Gastroesophageal sphincter (tissue), 3 donors: ENCODE data around the gene TYW1.
"Not testable (repeated sequence)": the region's sequence is repeated elsewhere in the genome, so short reads cannot be mapped to it uniquely, and the experiment has no call there.

Experiments used
- POLR2A ChIP-seq, 2 donors: fragments of 450-650 bp; IDR thresholded peaks; one replicate each; pipeline ENCODE4 v1.6.1; 2017; ENCODE audit warnings: antibody characterized with exemption in 2 of 2, mild to moderate bottlenecking in 2 of 2, moderate library complexity in 1 of 2
- TF ChIP-seq, protein P1 (sequence below), 4 experiments: fragments of 200-600 bp in 2 of 4; fragments of 450-650 bp in 2 of 4; sonication (generic) in 1 of 4; IDR thresholded peaks; one replicate each; pipeline ENCODE4 v1.5.1; 2017 to 2019; ENCODE audit warnings: antibody characterized with exemption in 4 of 4, mild to moderate bottlenecking in 2 of 4, moderate library complexity in 2 of 4

DNA sequence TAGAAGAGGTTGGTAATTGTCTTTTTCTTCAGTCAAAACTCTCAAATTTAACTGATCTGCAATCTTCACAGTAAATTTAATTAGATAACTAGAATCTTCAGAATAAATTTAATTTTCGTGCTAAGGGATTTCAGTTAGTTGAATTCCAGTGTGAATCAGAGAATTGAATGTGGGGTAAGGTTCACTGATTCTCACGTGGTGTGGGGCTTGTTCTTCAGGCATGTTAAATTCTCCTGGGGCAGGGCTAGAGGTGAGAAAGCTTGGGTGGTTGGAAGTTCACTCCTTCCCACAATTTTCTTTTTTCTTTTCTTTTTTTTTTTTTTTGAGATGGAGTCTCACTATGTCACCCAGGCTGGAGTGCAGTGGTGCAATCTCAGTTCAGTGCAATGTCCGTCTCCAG is 13.0 kb downstream of the TYW1 start:
- TF ChIP-seq, protein P1, sequence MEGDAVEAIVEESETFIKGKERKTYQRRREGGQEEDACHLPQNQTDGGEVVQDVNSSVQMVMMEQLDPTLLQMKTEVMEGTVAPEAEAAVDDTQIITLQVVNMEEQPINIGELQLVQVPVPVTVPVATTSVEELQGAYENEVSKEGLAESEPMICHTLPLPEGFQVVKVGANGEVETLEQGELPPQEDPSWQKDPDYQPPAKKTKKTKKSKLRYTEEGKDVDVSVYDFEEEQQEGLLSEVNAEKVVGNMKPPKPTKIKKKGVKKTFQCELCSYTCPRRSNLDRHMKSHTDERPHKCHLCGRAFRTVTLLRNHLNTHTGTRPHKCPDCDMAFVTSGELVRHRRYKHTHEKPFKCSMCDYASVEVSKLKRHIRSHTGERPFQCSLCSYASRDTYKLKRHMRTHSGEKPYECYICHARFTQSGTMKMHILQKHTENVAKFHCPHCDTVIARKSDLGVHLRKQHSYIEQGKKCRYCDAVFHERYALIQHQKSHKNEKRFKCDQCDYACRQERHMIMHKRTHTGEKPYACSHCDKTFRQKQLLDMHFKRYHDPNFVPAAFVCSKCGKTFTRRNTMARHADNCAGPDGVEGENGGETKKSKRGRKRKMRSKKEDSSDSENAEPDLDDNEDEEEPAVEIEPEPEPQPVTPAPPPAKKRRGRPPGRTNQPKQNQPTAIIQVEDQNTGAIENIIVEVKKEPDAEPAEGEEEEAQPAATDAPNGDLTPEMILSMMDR (IDR thresholded peaks at IDR 0.05), result not testable (repeated sequence)
- not testable (repeated sequence) for TF ChIP-seq POLR2A (IDR thresholded peaks at IDR 0.05)
